Activated CD4-positive, alpha-beta T cell treated with anti-CD3 and anti-CD28 coated beads for 1 hour (primary cell): ENCODE data around the gene OBSCN.

Experiments
- DNase-seq: peaks from one replicate; pipeline ENCODE4 v3.0.0-alpha.2; 2020

Gene OBSCN

GRCh38 chr1:228373681-228374571 lies 166.1 kb downstream of the OBSCN start:
- DNase-seq: no peak

DNA sequence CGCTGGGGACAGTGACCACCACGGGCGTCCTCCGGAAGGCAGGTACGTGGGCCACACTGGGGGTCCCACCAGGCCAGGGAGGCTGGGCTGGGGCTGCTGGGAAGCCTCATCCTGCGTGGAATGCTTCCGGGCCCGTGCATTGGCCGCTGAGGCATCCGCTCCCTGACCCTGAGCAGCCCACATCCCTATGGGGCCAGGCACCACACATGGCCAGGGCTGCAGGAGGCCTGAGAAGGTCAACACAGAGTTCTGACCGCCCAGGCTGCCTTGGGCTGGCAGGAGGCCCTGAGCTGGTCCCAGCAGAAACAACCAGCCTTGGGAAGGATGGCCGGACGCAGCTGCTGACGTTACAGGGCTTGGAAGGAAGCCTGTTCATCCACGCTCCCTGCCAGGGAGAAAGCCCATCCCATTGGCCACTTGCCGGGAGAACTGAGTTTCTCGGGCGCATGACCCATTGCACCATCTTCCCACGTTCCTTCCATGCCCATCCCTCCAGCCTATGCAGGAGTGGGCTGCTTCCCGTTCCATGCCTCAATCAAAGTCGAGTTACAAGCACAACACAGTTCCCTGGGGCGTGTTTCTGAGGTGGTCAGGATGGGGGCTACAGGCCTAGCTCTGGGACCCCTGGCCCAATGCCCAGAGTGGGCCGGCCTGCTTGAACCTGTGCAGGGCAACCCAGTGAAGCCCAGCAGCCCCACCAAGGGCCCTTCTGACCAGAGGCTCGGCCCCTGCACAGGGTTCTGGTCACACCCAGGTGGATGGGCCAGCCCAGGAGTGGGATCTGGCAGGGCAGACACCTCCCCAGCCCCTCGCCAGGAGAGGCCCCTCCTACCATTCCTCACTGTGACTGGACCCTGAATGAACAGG lies 167.1 kb downstream of the OBSCN start:
- no peak for DNase-seq

DNA sequence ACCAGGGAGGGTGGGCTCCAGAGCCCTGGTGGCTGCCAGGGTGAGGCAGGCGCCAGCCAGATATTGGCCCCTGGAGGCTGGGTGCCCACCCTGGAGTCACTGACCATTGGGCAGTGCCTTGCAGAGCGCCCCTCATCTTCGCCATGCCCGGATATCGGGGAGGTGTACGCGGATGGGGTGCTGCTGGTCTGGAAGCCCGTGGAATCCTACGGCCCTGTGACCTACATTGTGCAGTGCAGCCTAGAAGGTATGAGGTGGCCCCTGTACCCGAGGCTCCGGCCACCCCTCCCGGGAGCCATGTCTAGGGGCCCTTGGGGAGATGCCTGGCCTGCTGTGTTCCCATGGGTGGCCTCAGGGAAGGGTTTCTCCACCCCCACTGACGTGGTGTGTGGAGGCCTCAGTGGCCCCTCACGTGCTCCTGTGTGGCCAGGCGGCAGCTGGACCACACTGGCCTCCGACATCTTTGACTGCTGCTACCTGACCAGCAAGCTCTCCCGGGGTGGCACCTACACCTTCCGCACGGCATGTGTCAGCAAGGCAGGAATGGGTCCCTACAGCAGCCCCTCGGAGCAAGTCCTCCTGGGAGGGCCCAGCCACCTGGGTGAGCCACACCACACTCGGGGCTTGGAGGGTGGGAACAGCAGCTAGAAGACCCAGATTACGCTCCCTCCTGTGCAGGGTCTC lies 167.9 kb downstream of the OBSCN start:
- no peak for DNase-seq

DNA sequence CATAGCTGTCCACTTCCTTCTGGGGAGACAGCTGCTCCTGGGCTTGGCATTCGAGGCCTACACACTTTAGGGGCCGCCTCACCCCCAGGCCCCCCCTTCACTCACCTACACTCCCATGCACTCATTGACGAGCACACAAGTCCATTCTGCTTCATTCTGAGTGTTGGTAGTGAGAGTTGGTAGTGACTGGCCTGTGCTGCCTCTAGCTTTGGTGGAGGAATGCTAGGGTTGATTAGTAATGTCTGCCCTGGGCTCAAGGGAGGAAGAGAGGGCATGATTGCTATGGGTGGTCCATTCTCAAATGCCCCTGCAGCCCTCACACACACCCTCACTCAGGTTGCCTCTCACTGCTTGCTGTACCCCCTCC lies 168.4 kb downstream of the OBSCN start:
- DNase-seq: no peak

- DNase-seq: no peak
Observed at GRCh38 chr1:228376651-228377631, 169.1 kb downstream of the OBSCN start.

- no peak for DNase-seq
Observed at GRCh38 chr1:228377664-228378089, 169.8 kb downstream of the OBSCN start.

DNA sequence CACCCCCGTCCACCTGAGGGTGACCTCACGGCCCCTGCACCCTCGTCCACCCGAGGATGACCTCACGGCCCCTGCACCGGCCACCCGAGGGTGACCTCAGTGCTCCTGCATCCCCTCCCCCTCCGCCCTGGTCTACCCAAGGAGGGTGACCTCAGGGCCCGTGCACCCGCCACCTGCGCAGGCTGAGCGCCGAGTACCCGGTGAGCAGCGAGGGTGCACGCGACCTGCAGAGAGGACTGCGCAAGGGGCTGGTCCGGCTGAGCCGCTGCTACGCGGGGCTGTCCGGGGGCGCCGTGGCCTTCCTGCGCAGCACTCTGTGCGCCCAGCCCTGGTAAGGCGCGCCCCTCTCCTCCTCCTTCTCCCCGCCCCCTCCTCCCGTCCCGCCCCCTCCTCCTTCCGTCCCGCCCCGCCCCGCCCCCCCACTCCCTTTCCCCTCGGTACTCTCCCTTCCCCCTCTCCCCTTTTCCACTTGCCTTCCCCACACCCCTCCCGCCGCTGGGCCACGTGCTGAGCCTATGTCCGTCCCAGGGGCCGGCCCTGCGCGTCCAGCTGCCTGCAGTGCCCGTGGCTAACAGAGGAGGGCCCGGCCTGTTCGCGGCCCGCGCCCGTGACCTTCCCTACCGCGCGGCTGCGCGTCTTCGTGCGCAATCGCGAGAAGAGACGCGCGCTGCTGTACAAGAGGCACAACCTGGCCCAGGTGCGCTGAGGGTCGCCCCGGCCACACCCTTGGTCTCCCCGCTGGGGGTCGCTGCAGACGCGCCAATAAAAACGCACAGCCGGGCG lies 170.4 kb downstream of the OBSCN start:
- DNase-seq: peak; percentile 38

DNA sequence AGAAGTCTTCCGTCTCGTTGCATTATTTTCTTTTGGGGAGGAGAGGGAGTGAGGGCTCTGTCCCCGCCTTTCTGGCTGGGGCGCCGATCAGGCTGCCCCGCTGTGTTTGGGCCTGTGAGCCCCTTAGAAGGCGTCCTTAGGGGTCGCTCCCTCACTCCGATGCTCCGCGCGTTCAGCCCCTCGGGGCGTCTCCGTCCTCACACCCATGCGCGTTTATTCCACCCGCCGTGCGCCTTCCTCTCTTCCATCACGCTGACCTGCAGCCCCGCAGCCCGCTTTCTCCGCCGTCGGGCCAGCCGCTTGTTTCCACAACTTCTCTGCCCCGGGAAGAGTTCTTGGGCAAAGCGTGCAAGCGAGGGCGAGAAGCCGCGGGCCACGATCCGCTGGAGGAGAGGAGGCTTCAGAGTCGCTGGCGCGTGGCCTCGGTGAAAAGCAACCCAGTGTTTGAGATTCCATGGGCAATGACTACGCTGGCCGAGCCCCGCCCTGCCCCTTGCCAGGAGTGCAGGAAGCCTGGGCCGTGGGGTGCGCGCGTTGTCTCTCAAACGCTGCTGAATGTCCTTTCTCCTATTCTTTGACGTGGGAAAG lies 171.1 kb downstream of the OBSCN start:
- DNase-seq: no peak

DNA sequence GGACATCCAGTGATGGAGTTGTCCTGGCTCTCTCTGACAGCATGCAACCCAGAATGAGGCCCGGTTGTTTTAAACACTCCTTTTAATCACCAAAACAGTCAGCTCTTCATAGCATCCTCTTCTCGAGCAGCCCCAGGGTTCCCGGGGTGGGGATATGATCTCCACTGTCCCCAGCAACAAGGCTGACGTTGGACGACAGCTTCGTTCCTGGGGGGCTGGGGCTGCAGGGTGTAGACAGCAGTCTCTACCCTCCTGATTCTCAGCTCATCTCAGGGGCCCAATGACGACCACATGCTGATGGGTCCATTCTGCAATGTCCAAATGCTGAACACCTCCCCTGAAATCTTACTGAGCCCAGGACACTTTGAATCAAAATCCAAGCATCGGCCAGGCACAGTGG lies 171.8 kb downstream of the OBSCN start:
- no peak for DNase-seq

- no peak for DNase-seq
Observed at GRCh38 chr1:228381356-228381755, 173.5 kb downstream of the OBSCN start.

GRCh38 chr1:228383773-228384172 lies 175.9 kb downstream of the OBSCN start:
- DNase-seq: no peak

- no peak for DNase-seq
Observed at GRCh38 chr1:228385232-228385631, 177.4 kb downstream of the OBSCN start.

DNA sequence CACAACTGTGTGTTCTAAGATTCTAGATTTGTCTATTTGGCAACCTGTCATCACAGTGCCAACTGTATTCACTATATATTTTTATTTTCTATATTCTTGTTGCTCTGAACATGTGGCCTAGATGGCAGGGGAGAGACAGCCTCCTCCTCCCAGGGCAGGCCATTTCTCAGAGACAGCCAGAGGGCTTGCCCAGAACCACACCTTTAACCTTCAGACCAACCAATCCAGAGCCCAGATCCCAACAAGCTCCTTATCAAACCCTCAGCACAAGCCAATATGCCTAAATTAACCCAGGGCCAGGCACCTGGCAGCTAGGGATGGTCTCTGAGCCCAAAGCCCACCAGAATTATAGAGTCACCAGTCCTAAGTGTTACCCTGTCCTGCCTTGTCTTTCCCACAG lies 179.5 kb downstream of the OBSCN start:
- DNase-seq: no peak

DNA sequence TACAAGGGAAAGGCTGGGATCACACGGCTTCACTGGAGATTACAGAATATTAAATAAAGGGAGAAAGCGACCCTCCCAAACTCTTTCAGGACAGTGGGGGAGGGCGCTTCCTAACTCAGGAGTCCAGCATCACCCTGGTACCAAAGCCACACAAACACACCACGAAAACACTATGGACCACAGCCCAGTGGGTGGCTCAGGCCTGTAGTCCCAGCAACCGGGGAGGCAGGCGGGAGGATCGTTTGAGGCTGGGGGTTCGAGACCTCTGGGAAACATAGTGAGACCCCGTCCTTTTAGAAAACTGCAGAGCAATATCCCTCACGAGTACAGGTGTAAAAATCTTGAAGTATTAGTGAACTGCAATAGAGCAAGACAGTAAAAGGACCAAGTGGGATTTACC lies 182.8 kb downstream of the OBSCN start:
- no peak for DNase-seq

DNA sequence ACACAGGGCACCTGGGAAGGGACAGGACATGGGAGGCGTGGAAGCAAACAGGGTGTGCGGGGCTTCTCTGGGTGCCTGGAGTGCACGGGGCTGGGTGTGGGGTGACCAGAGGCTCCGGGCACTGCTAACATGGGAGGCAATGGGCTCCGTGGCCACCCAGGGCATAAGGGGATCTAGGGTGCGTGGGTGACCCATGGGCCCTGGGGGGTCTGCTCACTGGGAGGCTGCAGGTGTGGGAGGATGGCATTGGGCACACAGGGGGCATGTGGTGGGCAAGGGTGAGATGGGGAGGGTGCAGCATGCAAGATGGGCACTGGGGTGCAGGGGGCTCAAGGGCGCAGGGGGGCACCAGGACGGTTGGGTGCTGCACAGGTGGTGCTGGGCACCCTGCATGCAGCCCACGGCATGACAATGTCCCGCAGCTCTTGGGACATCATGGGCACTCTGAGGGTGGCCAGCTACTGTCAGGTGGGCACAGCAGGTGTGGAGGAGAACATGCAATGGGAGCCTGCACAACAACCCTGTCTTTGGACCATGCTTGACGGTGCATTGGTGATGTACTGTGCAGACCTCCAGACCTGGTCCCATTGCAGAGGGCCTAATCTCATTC lies 183.7 kb downstream of the OBSCN start:
- no peak for DNase-seq

DNA sequence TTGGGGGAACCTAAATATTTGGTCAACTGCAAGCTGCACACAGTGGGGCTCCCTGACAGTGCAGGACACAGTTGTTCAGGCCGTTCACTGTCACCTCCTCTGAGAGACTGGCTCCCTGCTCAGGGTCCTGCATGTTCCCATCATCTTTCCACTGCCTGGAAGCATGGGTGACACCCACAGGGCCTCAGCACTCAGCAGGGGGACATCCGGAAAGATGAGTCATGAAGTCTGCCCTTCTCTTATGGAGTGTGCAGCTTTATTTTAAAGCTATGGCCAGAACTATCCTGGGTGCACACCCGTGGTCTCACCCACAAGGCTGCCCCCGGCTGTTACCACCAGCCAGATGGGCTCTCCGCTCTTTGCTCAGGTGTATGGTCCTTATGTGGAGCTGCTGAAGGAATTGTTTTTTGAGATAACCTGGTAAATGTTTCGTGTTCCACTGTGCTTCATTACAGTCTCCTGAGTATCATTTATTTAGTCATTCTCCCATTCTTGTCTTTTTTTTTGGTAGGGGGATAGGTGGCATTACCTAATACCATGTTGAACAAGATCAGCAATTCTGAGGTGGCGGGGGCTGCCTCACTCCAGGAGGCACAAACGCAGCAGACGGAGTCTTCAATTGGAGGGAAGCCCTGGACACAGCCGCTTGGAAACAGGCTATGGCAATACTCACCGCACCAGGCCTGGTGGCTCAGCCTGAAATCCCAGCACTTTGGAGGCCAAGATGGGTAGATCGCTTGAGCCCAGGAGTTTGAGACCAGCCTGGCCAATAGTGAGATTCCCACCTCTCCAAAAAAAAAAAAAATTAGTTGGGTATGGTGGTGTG lies 184.5 kb downstream of the OBSCN start:
- no peak for DNase-seq

- DNase-seq: no peak
Observed at GRCh38 chr1:228393268-228393701, 185.4 kb downstream of the OBSCN start.

GRCh38 chr1:228393811-228394570 lies 186.1 kb downstream of the OBSCN start:
- DNase-seq: no peak
